GM15510 (cell line): Measurements from ENCODE around the gene CHAT.

Experiments used
- POLR2A ChIP-seq: IDR thresholded peaks from 3 replicates; pipeline ENCODE4 v1.6.1; 2011; ENCODE audit warnings: borderline replicate concordance; ENCODE audit not compliant: insufficient read length; ENCODE audit errors: extremely low read depth

The CHAT gene

GRCh38 chr10:49613882-49614241, at the start of gene CHAT:
Gene CHAT (plus strand): TSS chr10:49614037. CDS start chr10:49614190, 153 bp downstream.
- TF ChIP-seq POLR2A, result no peak

- TF ChIP-seq POLR2A, result no peak
These were observed 49.3 kb upstream of the CHAT start for GRCh38 chr10:49564461-49565009.

DNA sequence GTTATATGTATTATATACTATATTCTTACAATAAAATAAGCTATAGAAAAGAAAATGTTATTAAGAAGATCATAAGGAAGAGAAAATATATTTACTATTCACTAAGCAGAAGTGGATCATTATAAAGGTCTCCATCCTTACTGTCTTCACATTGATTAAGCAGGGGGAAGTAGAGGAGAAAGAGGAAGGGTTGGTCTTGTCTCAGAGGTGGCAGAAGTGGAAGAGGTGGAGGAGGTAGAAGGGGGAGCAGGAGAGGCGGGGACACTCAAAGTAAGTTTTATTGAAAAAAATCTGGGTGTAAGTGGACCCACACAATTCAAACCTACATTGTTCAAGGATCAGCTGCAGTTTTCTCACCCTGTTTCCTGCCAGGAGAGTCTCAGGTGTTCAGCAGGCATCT, 46.0 kb upstream of the CHAT start:
- TF ChIP-seq POLR2A, result no peak

DNA sequence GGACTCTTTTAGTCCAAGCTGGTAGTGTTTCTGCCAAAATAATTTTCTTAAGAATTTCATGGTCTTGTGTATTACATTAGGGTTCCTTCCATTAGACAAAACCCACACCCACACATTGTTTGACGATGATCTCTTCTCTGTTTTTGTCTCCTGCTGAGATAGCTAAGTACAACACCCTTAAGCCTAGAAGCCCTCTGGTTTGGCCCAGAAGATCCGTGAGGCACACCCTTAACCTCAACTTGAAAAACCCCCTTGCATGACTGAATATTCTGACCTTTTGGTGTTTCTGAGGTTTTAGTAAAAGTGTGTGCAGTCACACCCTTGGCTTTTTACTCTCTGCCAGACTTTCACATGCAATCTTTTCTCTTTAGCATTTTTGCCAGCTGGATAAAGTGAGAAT, 45.6 kb upstream of the CHAT start:
- TF ChIP-seq POLR2A, result no peak

DNA sequence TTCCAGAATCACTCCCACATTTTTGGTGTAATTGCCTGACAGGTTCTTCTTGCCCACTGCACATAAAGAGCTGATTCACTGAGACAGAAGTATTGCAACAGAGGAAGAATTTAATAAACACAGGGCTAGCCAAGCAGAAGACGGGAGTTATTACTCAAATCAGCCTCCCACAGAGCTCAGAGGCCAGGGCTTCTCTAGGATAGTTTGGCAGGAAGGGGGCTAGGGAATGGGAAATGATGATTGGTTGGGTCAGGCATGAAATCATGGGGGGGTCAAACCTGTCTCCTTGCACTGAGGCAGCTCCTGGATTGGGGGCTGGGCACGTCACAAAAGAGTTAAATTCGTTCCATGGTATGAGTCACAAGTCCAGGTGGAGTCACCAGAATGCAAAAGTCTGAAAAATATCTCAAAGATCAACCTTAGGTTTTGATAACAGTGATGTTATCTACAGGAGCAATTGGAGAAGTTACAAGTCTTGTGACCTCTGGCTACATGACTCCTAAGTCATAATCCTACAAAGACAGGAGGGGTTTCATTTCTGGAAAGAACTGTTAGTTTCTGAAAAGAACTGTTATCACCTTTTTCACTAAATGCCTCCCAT, 44.7 kb upstream of the CHAT start:
- TF ChIP-seq POLR2A, result no peak

GRCh38 chr10:49571388-49571787, 42.4 kb upstream of the CHAT start:
- TF ChIP-seq POLR2A, result no peak

- TF ChIP-seq POLR2A, result no peak
These were observed 41.2 kb upstream of the CHAT start for GRCh38 chr10:49572594-49573114.

DNA sequence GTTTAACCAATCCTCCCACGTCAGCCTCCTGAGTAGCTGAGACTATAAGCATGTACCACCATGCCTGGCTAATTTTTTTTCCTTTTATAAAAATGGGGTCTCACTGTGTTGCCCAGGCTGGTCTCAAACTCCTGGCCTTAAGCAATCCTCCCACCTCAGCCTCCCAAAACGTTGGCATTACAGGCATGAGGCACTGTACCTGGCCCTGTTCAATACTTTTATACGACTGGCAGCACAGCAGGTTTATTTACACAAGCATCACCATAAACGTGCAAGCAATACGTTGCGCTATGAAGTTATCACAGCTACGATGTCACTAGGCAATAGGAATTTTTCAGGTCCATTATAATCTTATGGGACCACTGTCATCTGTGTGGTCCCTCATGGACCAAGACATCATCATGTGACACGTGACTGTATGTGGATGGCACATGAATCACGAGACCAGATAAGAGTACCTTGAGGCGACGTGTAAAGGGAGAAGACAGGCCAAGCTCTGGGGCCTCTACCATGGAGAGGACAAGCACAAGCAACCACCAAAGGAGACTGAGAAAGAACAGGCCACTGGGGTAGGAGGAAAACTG, 38.3 kb upstream of the CHAT start:
- TF ChIP-seq POLR2A, result no peak

DNA sequence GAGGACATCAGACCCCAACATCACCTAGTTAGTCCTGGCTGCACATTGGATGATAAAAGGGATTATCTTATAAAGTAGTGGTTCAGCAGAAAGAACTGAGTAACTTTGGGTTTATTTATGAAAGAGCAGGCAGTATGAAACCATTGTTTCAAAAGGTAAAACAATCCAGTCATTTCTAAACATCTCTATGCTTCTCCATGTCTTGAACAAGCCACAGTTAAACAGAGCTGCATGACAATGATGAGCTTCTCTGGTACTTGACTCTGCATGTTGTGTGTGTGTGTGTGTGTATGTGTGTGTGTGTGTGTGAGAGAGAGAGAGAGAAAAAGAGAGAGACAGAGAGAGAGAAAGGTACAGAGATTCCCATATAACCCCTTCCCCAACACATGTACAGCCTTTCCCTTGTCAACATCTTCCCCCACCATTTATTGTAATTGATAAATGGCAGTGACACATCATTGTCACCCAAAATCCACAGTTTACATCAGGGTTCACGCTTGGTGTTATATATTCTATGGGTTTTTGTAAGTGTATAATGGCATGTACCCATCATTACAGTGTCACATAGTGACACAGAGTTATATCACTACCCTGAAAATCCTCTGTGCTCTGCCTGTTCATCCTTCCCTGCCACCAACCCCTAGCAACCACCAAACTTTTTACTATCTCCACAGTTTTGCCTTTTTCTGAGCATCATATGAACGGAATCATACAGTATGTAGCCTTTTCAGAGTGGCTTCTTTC, 36.5 kb upstream of the CHAT start:
- TF ChIP-seq POLR2A, result no peak

DNA sequence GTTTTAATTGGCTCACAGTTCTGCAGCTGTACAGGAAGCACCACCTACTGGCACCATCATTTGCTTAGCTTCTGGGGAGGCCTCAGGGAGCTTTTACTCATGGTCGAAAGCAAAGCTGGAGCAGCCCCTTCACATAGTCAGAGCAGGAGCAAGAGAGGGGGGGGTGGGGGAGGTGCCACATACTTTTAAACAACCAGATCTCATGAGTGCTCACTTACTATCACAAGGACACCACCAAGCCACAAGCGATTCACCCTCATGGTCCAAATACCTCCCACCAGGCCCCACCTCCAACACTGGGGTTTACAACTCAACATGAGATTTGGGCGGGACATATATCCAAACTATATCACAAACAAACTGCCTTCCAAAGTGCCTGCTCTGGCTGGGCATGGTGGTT, 35.4 kb upstream of the CHAT start:
- TF ChIP-seq POLR2A, result no peak

GRCh38 chr10:49579621-49580020, 34.2 kb upstream of the CHAT start:
- no peak for TF ChIP-seq POLR2A

DNA sequence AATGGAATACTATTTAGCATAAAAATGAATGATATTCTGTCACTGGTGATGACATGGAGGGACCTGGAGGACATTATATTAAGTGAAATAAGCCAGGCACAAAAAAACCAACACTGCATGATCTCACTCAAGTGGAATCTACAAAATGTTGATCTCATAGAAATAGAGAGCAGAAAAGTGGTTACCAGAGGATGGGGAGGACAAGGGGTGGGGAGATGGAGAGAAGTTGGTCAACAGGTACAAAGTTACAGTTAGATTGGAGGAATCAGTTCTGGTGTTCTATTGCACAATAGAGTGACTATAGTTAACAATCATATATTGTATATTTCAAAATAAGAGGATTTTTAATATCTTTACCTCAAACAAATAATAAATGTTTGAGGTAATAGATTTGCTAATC, 28.4 kb upstream of the CHAT start:
- no peak for TF ChIP-seq POLR2A

- TF ChIP-seq POLR2A, result no peak
These were observed 25.9 kb upstream of the CHAT start for GRCh38 chr10:49587981-49588380.

GRCh38 chr10:49592726-49593563, 20.9 kb upstream of the CHAT start:
- no peak for TF ChIP-seq POLR2A

DNA sequence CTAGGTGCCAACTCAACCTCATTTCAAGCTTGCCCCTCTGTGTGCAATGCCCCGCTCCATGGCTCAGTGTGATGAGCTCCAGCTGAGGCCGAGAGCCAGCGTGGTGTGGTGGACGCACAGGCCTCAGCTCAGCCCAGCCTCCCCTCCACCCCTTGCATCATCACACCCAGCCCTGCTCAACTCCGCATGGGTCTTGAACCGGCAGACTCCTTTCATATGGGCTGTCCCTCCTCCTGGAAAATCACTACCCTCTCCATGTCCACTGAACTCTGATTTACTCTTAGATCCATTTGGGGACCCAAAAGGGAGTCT, 20.3 kb upstream of the CHAT start:
- no peak for TF ChIP-seq POLR2A
